Upper lobe of left lung (tissue), 4 donors: Measurements from ENCODE around the gene ACBD6.

Experiments
- POLR2A ChIP-seq, 4 donors: fragments of 450-650 bp; IDR thresholded peaks; one replicate each; pipeline ENCODE4 v1.5.1; 2016 to 2017; ENCODE audit warnings: antibody characterized with exemption in 4 of 4, mild to moderate bottlenecking in 2 of 4
- TF ChIP-seq, protein P1 (sequence below), 6 experiments: fragments of 450-650 bp in 4 of 6; fragments of 200-600 bp in 2 of 6; sonication (generic) in 2 of 6; IDR thresholded peaks; one replicate each; pipeline ENCODE4 v1.5.1; 2016 to 2019; ENCODE audit warnings: antibody characterized with exemption in 6 of 6

GRCh38 chr1:180424848-180425457 lies 77.4 kb downstream of the ACBD6 start:
- TF ChIP-seq POLR2A (IDR thresholded peaks at IDR 0.05) = no peak
- TF ChIP-seq, protein P1, sequence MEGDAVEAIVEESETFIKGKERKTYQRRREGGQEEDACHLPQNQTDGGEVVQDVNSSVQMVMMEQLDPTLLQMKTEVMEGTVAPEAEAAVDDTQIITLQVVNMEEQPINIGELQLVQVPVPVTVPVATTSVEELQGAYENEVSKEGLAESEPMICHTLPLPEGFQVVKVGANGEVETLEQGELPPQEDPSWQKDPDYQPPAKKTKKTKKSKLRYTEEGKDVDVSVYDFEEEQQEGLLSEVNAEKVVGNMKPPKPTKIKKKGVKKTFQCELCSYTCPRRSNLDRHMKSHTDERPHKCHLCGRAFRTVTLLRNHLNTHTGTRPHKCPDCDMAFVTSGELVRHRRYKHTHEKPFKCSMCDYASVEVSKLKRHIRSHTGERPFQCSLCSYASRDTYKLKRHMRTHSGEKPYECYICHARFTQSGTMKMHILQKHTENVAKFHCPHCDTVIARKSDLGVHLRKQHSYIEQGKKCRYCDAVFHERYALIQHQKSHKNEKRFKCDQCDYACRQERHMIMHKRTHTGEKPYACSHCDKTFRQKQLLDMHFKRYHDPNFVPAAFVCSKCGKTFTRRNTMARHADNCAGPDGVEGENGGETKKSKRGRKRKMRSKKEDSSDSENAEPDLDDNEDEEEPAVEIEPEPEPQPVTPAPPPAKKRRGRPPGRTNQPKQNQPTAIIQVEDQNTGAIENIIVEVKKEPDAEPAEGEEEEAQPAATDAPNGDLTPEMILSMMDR (IDR thresholded peaks at IDR 0.05) = no peak
